Activated CD4-positive, CD25-positive, alpha-beta regulatory T cell treated with anti-CD3 and anti-CD28 coated beads, Interleukin-2, amount 50 U/mL, for 24 hours (primary cell): Measurements from ENCODE around the gene ECHS1.
A peak's percentile ranks its signal among the peaks of the same experiment; 100 is the strongest.
"Not testable (repeated sequence)": the region's sequence is repeated elsewhere in the genome, so short reads cannot be mapped to it uniquely, and the experiment has no call there.

Experiments
- ATAC-seq, 2 donors: fragments of 150-1000 bp; cut with Tn5 transposase; one replicate each; pipeline ENCODE4 v1.10.0; 2021; ENCODE audit warnings: mild to moderate bottlenecking in 1 of 2, moderate library complexity in 1 of 2

ECHS1 gene

DNA sequence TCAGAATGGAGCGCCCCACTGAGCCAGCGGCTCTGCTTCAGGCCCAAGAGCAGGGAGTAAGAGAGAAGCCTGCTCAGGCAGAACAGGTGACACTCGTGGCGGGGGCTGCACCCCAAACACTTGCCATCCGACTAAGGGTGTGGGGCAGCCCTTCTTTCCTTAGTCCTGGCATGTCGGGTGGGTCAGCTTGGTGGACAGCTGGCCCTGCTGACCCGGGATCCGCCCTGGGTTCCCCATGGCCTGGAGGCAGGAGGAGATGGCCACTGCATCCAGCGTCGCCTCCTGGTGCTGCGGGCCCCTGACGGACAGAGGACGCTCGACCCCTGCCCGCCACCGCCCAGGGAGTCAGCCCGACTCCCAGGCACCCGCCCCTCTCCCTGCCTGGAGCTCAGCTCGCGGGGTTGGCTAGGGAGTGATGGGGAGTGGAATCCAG lies 4.7 kb upstream of the ECHS1 start:
- no peak for ATAC-seq

DNA sequence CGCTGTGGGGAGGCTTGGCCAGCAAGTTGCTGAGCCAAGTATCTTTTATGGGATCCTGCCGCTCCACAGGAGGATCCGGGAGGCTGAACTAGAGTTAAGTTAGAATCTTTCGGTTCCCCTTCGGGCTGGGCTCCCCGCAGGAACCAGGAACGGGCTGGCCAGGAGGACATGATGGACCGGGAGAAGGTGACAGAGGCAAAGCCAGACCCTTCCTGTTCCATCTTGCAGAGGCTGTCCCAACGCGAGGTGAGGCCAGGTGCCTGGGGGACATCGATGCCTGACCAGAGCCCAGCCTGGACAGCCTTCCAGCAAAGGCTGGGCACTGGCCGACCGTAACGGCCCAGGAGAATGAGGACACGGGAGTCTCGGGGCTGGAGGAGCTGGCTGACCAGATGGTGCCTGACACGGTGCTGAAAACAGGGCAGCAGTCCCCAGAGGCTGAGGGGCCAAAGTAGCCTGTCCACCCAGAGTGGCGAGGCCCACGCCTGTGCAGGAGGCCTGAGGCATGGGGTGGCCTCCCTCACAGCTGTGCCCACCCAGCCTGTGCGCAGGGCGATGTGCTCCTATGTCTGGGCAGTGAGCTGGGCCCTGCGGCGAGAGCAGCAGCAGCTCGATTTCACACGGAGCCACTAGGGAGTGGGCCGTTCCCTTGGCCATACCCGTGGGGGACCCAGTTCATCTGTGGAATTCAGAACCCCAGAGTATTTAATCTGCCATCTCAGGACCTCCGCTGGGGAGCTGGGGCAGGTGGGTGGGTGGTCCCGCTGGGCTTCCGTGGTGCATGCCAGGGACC lies 4.1 kb upstream of the ECHS1 start:
- ATAC-seq: no peak

DNA sequence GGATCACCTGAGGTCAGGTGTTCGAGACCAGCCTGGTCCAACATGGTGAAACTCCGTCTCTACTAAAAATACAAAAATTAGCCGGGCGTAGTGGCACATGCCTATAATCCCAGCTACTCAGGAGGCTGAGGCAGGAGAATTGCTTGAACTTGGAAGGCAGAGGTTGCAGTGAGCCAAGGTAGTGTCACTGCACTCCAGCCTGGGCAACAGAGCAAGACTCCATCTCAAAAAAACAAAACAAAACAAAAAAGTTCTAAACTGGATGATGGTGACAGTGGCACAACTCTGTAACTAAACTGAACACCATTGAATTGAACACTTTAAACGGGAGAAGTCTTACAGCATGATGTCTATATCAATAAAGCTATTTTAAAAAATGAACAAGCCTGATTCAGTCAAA lies 3.0 kb upstream of the ECHS1 start:
- ATAC-seq: not testable (repeated sequence)

DNA sequence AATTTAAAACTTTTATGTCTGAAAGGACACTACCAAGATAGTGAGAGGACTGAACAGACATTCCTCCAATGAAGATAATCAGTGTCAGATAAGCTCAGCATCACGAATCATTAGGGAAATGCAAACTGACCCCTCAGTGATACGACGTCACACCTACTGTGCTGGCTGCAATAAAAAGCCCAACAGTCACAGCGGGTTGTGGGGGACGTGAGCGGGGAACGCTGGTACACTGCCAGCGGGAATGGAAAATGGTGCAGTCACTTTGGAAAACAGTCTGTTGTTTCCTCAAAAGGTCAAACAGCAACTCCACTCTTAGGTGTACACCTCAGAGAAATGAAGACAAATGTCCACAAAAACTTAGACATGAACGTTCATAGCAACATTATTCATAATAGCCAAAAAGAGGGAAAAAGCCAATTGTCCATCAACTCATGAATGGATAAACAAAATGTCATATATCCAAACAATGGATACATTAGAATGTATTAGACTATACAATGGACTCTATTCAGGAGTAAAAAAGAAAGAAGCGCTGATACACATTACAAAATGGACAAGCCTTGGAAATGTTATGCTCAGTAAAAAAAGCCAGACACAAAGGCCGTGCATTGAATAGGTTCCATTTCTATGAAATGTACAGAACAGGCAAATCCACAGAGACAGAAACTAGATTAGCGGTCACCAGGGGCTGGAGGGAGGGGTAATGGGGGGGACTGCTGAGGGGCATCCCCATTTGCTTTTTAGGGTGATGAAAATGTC lies 2.4 kb upstream of the ECHS1 start:
- no peak for ATAC-seq

DNA sequence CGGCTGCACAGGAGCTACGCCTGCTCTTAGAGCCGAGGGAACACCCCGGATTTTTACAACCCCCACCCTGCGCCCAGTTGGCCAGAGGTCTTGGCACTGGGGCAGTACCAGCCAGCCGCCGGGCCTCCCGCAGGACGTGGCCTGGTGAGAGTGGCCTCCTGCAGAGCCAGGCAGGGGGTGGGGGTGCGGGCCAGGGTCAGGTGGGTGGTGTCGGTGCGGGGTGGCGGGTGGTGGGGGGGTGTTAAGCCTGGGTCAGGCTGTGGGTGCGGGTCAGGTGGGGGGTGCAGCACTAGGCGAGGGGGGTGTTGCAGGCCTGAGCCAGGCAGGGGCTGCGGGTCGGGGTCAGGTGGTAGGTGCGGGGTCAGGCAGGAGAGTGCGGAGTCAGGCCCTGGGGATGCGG lies 647 bp downstream of the ECHS1 start:
- ATAC-seq: no peak

DNA sequence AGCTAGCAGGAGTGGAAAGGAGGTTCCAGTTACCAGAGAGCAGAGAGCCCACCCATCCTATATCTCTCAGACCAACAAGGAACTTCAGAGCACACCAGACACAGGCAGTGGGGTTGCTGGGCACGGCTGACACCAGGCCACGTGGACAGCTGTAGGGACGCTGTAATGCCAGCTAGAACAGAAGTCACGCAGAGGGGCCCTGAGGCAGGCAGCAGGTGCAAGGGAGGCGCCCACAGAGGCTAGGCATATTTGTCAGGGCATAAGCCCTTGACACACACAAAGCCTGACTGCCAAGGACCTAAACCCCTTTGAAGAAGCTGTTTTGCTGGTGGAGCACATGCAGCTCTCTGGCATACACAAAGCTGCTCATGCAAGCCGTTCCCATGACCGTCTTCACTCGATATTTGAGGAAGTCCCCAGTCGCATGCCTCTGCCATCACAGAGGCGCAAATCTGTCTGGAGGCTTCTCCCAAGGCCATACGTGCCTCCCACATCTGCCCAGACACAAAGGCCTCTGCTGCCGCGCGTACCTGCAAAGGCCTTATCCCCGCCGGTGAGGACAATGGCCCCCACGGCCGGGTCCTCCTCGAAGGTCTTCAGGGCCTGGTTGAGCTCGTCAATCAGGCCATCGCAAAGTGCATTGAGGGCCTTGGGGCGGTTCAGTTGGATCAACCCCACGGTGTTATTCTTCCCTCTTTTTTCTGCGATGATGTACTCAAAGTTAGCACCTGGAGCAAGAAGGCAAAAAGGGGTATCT lies 2.9 kb downstream of the ECHS1 start:
- no peak for ATAC-seq

DNA sequence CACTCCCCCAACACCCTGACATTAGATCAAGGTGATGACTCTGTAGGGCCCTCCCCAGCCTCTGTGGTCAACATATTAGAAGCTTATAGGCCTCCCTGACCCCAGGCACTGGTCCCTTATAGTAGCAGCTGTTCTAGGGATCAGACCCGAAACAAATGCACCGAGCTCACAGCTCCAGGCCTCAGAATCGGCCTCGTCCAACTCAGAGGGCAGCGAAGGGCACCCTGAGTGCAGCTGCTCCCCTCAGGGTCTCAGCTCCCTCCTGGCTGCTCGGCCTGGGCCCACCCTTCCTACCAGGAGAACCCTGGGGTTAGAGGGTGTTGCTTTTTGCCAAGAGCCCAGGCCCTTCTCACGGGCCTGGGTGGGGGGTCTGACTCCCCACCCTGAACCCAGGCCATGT lies 5.0 kb downstream of the ECHS1 start:
- ATAC-seq: no peak

DNA sequence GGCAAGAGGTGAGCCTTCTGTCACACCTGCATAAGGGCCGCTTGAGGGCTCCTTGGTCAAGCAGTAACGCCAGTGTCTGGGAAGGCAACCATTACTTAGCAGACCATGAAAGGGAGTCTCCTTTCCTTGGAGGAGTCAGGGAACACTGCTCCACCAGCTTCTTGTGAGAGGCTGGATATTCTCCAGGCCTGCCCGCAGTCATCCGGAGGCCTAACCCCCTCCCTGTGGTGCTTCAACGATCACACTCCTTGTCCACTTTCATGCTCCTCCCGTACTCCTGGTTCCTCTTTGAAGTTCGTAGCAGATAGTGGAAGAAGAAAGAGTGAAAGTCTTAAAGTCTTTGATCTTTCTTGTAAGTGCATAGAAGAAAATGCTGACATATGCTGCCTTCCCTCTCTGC lies 5.7 kb downstream of the ECHS1 start:
- not testable (repeated sequence) for ATAC-seq

DNA sequence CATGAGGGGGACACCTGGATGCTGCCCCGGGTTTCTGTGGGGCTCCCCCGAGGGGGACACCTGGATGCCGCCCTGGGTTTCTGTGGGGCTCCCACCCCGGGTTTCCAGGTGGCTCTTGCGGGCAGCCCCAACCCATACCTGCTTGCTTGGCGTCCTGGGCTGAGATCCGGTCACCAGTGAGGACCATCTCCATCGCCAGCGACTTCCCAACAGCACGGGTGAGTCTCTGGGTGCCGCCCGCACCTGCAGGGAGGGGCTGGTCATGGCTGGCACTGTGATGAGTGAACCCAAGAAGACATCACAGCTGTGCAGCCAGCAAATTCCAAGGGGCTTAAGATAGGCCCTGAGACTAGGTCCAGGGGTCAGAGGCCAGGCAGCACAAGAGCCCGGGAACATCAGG lies 6.4 kb downstream of the ECHS1 start:
- no peak for ATAC-seq

DNA sequence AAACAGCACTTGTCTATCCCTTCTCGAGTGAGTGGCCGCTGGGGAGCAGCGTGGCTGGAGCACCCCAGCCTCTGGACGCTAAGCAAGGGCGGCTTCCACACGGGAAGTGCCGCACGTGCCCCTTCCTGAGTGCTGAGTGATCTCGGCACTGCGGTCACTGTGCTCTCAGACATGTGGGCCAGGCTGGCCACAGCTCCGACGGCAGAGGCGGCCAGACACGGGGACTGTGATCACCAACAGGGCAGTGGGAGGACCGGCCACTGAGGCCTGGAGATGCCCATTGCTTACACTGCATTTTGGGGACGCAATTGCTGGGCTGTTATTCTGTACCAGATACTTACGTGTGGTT lies 7.0 kb downstream of the ECHS1 start:
- no peak for ATAC-seq

DNA sequence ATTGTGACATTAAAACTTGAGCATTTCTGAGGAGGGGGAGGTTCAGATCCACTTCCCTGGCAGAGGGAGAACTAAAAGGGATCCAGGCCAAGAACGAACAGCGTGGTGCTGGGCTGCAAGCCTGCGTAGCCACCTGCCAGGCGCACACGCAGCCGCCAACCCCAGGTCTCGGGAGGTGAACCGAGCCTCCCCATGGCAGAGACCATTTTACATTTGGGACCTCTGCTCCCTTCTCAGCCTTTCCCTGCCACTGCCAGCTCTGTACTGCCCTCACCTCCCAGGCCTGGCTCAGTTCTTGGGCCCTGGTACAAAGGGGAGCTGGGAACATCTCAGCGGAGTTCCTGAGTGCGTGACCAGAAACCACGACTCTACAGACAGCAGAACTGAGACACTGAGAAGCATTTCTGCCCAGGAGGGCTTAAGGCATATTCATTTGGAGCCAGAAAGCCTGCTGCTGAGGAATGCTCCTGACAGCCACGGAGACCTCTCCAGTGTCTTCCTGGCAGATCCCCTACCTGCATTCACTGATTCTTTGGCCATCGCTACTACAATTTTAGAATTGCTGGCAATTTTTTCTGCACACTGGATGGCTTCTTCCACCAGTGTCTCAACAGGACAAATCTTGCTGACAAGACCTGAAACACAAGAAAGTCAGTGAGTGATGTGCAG lies 7.6 kb downstream of the ECHS1 start:
- ATAC-seq: no peak

DNA sequence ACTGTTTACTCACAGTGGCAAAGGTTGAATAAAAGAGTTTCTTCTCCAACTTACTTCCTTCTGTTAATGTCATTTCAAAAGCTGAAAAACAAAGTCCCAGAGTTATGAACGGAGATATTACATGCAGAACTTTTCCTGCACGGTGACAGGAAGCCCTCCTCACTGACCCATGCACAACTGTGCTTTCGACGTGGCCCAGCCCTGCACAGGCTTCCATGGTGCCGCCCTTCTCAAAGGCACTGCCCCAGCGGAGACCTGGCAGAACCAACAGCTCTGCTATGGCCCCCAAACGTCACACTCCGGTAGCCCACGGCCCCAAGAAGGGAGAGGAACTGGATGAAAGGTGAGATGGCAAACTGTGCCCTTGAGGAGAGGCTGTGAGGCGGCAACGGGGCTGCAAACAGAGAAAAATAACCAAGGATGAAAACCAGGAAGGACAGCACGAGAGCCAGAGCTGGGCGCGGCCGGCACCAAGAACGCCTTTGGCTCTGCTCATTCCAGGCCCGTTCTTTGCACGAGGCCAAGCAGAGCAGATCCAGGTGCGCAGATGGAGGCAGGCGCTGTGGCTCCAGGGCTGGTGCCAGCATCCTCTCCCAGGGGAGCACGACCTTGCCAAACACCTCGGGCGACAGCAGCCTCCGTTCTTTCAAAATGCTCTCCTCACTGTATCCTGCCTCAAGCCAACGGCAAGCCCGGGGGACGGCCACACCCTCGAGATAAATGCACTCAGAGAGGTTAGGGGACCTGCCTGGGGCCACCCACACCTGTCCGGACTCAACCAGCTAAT lies 8.3 kb downstream of the ECHS1 start:
- no peak for ATAC-seq

DNA sequence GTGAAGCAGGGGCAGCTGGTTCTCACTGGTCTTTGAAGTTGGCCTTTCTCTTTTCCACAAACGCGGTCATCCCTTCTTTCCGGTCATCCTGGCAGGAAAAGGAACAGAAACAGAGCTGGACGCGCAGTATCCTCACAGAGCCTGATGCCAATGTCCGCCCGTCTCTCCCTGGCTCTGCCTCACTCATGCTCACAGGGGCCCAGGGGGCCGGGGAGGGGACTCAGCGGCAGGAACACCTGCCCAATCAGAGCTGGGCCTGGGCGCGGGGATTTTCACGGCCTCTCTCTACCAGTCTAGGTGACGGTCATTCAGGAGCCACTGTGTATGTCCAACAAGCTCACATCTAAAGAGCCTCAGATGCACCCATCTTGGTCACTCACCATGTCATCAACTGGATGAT lies 10.3 kb downstream of the ECHS1 start:
- ATAC-seq: no peak

DNA sequence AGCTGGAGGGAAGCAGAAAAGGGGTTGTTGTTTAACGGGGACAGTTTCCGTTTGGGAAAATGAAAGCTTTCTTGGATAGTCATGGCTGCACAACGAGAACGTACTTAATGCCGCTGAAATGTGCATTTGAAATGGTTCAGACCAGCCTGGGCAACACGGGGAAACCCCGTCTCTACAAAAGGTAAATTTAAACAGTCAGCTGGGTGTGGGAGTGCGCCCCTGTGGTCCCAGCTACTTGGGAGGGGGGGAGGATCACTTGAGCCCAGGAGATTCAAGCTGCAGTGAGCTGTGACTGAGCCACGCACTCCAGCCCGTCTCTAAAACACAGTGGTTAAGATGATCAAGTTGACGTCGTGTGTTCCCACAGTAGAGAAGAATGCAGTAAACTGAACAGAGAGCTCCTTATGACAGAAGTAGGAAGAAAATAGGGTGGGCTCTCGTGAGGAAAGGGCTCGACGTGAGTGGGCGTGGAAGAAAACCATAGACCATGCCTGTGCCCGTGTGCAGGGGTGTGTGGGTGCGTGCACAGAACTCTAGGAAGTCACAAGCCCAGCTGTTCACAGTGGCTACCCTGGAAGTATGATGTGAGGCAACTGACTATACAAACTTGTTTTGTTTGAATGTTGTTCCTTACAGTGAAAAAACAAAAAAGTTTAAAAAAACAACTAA lies 11.2 kb downstream of the ECHS1 start:
- no peak for ATAC-seq

DNA sequence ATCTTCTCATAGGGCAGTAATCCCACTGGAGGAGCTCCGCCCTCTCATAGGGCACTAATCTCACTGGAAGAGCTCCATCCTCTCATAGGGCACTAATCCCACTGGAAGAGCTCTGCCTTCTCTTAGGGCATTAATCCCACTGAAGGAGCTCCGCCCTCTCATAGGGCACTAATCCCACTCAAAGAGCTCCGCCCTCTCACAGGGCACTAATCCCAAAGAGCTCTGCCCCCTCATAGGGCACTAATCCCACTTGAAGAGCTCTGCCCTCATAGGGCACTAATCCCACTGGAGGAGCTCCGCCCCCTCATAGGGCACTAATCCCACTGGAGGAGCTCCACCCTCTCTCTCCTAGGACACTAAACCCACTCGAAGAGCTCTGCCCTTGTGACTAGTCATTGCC lies 11.9 kb downstream of the ECHS1 start:
- ATAC-seq: no peak

DNA sequence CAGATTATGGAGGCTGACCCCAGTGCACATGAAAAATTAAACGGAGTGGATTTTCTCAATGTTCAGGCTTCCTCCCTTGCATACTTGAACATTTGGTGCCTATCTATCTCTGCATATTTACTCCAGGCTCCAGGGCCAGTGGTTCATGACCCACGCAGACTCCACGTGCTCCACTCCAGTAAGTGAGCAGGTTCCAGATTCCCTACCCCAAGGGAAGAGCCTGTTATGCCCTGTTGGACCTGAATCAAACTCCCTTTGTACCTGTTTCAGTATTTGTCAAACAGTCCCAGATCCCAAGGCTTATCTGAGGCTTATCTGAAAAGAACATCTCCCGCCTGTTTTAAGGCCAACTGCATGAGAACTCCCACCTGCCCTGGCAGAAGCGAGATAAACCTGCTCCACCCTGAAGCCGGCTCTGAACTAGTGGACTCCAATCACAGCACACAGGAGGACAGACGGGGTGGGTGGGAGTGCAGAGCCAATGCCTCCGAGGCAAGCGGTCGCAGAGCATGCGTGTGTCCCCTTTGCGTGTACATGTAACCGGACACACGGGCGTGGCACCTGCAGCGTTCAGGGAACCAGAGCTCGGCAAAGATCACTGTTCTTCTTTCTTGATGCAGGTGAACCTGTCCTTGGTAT lies 13.1 kb downstream of the ECHS1 start:
- ATAC-seq: no peak

DNA sequence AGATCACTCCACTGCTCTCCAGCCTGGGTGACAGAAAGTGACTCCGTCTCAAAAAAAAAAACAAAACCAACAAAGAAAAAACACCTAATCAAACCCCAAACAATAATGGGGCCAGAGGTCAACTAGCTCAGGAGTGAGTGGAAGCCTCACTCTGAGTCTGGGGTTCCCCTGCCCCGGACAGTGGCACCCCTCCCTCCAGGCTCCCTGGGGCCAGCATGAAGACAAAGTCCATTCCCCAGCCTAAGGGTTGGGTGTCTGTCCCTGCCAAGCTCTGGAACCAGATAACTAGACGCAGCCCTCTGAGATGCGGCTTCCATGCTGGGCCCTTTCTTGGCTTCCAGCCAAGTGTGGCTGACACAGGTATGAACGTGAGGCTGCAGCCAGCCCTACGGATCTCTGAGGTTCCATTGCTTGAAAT lies 13.6 kb downstream of the ECHS1 start:
- no peak for ATAC-seq

DNA sequence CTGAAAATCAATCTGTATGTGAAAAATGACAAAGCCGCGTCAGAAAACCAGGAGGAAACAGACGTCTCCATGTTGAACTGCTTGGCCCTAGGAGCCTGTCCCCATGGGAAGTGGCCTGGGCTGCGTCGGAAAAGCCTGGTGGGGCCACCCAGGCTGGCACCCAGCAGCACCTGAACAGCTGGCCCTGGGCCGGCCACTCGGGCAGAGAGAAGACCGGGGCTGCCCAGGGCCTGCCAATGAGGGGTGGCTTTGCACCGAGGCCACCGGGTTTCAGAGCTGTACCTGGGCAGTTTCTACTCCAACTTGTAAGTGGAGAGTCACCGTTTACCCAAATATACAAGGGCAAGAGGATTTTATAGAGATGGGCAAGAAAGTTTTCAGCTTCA lies 14.2 kb downstream of the ECHS1 start:
- ATAC-seq: no peak

DNA sequence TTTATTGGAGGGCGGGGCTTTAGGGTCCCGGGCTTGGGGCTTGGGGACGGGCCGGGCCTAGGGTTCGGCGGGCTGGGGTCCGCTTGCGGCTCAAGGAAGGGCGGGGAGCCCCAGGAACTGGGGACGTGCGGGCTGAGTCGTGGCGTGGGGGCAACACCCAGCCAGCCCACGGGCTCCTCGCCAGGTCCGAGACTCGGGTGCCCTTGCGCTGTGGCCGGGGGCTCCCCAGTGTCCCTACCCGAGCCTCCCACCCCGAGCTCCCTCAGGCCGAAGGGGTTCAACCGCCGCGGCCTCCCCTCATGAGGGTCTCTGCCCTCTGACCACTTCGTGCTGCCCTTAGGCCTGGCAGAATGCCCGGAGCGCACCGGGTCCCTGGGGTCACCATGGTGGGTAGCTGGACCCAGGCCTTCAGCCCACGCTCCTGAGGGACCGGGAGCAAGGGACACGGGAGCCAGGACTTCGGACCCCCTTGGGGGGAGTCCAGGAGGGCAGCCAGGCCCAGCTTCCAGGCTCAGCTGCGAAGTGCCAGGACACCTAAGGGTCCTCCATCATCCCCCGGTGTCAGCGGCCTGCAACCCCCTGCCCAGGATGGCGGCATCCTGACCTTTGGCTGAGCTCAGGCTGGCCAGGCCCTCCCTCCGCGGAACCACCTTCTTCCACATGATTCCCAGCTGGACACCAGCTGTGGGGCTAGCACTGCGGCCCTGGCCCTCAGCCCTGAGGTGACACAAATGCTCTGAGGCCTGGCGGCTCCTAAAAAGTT lies 14.8 kb downstream of the ECHS1 start:
- peak in 1 of 2 donors; percentile 2 for ATAC-seq
